RCC 7860 (cell line): Measurements from ENCODE around the gene FAM234A.
A peak's percentile ranks its signal among the peaks of the same experiment; 100 is the strongest.
"Not testable (repeated sequence)": the region's sequence is repeated elsewhere in the genome, so short reads cannot be mapped to it uniquely, and the experiment has no call there.

Experiments
- DNase-seq: peaks from one replicate; pipeline ENCODE4 v3.0.0-alpha.2; 2015; ENCODE audit warnings: low spot score
- FAIRE-seq: peaks from 2 replicates; lab custom pipeline; 2012; peaks lifted over from hg19 to GRCh38; lab: Jason Lieb, UNC

Gene FAM234A

DNA sequence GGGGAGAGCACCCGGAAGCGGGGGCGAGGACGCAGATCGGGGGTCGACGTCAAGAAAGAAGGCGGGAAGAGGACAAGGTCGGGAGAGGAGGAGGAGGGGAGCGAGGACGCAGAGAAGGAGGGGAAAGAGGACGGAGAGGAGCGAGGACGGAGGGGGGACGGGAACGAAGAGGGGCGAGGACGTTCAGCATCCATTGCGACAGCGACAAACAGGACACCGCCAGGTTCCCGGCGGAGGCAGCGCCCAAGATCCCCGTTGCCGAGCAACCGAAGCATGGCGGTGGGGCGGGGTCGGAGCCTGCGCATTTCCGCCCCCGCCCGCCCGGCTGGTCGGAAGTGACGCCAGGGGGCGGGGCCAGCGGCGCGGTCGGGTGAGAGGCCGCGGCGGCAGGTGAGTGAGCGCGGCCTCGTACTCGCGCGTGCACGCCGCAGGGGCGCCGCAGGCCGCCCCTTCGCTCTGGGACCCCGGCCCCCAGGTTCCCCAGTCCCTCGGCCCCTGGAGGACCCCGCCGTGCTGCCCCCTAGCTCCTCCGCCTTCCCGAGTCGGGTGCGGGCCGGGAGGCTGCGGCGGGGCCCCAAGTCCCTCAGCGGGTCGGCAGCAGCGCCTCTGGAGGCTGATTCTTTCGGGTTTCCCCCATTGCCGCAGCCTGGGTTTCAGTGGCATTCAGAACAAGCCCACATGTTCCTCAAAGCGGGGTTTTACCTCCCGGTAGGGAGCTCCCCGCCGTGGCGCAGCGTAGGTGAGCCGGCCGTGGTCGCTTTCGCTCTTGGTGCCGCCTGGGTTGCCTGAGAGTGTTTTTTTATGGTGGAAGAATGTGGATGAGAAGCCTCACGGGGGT is at the start of gene FAM234A:
FAM234A (plus strand) TSS at position 354 of the 838 bp plus-strand sequence. CDS start 19,593 bp downstream, outside the sequence.
- FAIRE-seq: no peak
- DNase-seq: peak; percentile 78

GRCh38 chr16:185213-185612 is 49.4 kb upstream of the FAM234A start:
- no peak for DNase-seq
- FAIRE-seq: no peak

DNA sequence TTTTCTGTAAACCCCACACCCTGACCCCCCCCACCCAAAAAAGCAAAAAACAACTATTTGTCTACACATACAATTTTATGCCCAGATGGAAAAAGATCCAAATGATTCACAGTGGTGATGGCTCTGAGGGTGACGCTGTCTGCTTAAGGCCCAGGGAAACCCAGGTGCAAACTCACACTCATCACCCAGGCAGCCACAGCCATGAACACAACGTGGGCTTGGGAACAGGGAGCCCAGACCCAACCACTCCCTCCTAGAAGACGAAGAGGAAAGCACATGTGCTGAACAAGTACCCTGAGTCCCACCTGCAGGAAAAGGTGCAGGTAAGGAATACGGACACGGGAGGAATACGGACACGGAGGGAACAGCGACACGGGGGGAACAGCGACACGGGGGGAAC is 48.9 kb upstream of the FAM234A start:
- no peak for DNase-seq
- FAIRE-seq: no peak

- FAIRE-seq (no peak), DNase-seq (no peak)
These were observed 47.3 kb upstream of the FAM234A start for GRCh38 chr16:187330-187729.

DNA sequence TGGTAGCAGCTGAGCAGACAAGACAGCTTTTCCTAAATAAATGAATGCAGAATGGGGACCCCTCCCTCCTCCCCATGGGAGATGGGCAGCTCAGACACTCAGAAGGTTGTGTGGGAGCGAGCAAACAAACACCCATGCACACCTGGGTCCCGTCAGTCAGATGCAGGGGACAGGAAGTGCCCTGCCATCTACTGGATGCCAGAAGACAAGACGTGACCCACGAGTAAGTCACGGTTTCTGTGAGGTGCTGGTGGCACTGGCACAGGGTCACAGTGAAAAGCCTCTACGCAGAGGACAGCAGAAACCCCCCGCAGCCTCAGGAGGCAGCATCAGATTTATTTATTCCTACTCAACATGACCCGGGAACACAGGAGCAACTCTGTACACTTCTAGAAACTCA is 45.9 kb upstream of the FAM234A start:
- FAIRE-seq: no peak
- DNase-seq: no peak

- DNase-seq: no peak
- no peak for FAIRE-seq
These were observed 44.9 kb upstream of the FAM234A start for GRCh38 chr16:189604-190186.

- no peak for DNase-seq
- FAIRE-seq: no peak
These were observed 42.8 kb upstream of the FAM234A start for GRCh38 chr16:191831-192230.

DNA sequence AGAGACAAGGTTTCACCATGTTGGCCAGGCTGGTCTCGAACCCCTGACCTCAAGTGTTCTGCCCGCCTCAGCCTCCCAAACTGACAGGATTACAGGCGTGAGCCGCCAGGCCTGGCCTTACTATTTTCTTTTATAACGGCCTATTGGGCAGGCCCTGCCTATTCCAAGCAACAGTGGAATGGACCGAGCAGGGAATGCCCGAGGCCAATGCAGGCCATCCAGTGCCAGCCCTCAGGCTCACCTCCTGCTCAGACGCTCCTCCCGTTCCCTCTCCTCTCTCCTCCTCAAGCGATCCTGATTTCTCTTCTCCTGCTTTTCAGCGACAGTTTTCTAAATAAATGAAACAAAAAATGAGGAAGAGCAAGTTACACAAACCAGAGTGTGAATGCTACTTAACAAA is 41.9 kb upstream of the FAM234A start:
- no peak for DNase-seq
- no peak for FAIRE-seq

DNA sequence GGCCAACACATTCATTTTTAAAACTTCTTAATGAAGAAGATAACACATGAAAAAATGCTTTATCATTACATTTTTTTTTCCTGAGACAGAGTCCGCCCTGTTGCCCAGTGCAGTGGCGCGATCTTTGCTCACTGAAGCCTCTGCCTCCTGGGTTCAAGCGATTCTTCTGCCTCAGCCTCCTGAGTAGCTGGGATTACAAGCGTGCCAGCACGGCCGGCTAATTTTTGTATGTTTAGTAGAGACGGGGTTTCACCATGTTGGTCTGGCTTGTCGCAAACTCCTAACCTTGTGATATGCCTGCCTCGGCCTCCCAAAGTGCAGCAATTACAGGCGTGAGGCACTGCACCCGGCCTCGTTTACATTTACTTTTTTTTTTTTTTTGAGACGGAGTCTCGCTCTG is 41.2 kb upstream of the FAM234A start:
- no peak for FAIRE-seq
- DNase-seq: no peak

GRCh38 chr16:194516-194915 is 40.1 kb upstream of the FAM234A start:
- no peak for FAIRE-seq
- no peak for DNase-seq

GRCh38 chr16:200388-200787 is 34.2 kb upstream of the FAM234A start:
- DNase-seq (peak; percentile 50), FAIRE-seq (no peak)

- DNase-seq (no peak), FAIRE-seq (no peak)
These were observed 31.4 kb upstream of the FAM234A start for GRCh38 chr16:203246-203645.

DNA sequence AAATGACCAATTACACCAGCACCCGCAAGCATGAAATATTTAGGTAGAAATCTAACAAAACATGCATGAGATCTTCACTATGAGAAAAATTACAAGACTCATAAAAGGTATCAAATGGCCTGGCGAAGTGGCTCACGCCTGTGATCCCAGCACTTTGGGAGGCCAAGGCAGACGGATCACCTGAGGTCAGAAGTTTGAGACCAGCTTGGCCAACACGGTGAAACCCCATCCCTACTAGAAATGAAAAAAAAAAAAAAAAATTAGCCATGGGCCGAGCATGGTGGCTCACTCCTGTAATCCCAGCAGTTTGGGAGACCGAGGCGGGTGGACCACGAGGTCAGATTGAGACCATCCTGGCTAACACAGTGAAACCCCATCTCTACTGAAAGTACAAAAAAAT is 30.6 kb upstream of the FAM234A start:
- not testable (repeated sequence) for DNase-seq, FAIRE-seq

DNA sequence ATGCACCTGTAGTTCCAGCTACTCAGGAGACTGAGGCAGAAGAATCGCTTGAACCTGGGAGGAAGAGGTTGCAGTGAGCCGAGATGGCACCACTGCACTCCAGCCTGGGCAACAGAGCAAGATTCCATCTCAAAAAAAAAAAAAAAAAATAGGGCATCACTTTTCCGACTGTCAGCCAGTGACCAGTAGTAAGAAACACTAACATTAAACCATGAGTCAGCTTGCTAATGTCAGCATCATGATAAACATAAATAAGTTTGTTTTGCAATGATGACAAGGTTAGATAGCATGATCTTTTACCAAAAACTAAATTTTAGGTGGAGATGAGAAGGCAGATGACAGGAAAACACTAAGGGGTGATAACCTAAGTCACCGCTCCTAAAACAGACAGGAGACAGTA is 25.3 kb upstream of the FAM234A start:
- DNase-seq: not testable (repeated sequence)

GRCh38 chr16:211631-212180 is 22.9 kb upstream of the FAM234A start:
- not testable (repeated sequence) for FAIRE-seq, DNase-seq

More for the DNA sequence above, 25.3 kb upstream of the FAM234A start:
- FAIRE-seq: not testable (repeated sequence)

DNA sequence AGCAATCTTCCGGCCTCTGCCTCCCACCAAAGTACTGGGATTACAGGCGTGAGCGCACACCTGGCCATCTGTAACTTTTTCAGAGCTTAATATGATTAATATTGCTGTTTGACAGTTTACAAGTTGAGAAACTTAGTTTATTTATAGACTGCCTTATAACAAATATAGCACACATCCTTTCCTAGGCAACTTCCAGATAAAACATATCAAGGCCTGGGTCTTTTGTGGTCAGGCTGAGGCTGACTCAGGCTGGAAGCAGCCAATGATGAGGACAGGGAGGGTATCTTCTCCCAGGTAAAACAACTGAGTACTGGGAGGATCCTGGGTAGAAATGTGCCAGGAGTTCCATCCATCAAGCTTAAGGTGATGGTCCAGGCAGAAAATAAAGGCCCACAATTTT is 21.6 kb upstream of the FAM234A start:
- FAIRE-seq (no peak), DNase-seq (no peak)

GRCh38 chr16:220021-220420 is 14.6 kb upstream of the FAM234A start:
- DNase-seq (no peak), FAIRE-seq (no peak)

DNA sequence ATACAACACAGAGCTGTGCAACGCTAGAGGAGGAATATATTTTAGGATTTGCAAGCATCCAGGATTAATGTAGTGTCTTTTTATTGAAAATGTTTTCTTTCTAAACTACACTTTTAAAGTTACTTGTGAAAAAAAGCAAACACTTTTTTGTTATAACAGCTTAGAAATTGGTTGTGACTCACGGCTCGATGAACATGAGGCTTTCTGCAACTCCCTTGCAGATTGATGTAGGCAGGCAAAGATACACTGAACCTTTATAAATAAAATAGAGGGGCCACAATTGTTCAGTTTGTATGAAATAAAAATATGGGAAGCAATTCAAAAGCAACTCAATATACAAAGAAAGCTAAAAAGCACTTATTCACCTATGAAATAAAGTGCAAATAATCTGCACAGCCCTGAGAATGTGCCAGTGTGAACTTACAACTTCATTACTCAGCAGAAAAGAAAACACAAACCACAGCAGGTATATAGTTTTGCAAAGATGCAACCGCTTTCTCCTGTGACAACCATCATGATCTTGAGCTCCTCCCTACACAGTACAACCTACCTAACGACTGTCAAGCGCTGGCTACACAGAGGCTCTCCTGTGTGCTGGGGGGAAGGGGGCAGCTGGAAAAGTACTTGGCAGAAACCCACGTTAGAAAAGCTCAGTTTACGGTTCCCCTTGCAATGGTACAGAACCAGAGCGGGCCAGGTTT is 6.3 kb upstream of the FAM234A start:
- DNase-seq: no peak
- no peak for FAIRE-seq

GRCh38 chr16:228852-229730 is 5.5 kb upstream of the FAM234A start, which contains the start of gene LUC7L:
LUC7L (minus strand) TSS chr16:229449; CDS start chr16:229339, 110 bp downstream.
- peak; percentile 60 for DNase-seq
- FAIRE-seq: no peak

GRCh38 chr16:229731-230281 is 4.8 kb upstream of the FAM234A start:
- DNase-seq: no peak
- no peak for FAIRE-seq
